ENCODE results near the gene DUXB.

DNA sequence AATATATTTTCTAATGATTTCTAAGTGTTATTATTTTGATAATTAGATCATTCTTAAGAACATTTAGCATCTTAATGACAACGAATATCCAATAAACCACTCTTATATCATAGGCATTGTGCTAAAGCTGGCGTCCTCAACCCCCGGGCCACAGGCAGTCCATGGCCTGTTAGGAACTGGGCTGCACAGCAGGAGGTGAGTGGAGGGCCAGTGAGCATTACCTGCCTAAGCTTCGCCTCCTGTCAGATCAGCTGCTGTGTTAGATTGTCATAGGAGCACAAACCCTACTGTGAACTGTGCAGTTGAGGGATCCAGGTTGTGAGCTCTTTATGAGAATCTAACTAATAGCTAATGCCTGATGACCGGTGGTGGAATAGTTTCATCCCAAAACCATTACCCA lies 3.7 kb downstream of the DUXB start:
- TF ChIP-seq OSR1 (CRISPR knock-in tag; IDR thresholded peaks at IDR 0.05) (no peak), POU6F1 (CRISPR knock-in tag; IDR thresholded peaks at IDR 0.05; ENCODE audit: borderline replicate concordance, low read depth) (no peak), ESRRG (CRISPR knock-in tag; IDR thresholded peaks at IDR 0.05) (no peak), ARNTL (CRISPR knock-in tag; IDR thresholded peaks at IDR 0.05; ENCODE audit: borderline replicate concordance, low read depth) (no peak), TCF4 (CRISPR knock-in tag; IDR thresholded peaks at IDR 0.05; ENCODE audit: borderline replicate concordance) (no peak), SNAI2 (CRISPR knock-in tag; IDR thresholded peaks at IDR 0.05) (no peak)
- TF ChIP-seq, protein P1, sequence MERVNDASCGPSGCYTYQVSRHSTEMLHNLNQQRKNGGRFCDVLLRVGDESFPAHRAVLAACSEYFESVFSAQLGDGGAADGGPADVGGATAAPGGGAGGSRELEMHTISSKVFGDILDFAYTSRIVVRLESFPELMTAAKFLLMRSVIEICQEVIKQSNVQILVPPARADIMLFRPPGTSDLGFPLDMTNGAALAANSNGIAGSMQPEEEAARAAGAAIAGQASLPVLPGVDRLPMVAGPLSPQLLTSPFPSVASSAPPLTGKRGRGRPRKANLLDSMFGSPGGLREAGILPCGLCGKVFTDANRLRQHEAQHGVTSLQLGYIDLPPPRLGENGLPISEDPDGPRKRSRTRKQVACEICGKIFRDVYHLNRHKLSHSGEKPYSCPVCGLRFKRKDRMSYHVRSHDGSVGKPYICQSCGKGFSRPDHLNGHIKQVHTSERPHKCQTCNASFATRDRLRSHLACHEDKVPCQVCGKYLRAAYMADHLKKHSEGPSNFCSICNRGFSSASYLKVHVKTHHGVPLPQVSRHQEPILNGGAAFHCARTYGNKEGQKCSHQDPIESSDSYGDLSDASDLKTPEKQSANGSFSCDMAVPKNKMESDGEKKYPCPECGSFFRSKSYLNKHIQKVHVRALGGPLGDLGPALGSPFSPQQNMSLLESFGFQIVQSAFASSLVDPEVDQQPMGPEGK (CRISPR knock-in tag; IDR thresholded peaks at IDR 0.05; ENCODE audit: borderline replicate concordance), result no peak
- TF ChIP-seq, protein P2, sequence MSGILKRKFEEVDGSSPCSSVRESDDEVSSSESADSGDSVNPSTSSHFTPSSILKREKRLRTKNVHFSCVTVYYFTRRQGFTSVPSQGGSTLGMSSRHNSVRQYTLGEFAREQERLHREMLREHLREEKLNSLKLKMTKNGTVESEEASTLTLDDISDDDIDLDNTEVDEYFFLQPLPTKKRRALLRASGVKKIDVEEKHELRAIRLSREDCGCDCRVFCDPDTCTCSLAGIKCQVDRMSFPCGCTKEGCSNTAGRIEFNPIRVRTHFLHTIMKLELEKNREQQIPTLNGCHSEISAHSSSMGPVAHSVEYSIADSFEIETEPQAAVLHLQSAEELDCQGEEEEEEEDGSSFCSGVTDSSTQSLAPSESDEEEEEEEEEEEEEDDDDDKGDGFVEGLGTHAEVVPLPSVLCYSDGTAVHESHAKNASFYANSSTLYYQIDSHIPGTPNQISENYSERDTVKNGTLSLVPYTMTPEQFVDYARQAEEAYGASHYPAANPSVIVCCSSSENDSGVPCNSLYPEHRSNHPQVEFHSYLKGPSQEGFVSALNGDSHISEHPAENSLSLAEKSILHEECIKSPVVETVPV (CRISPR knock-in tag; IDR thresholded peaks at IDR 0.05), result no peak

Data from SK-N-SH treated with all-trans-retinoic acid at 6 μM for 48 hours (cell line).